ENCODE measurements around the gene MAST1.

- TF ChIP-seq CTCF (IDR thresholded peaks at IDR 0.05; ENCODE audit: poor library complexity): no peak
- no peak for TF ChIP-seq EZH2phosphoT487 (IDR thresholded peaks at IDR 0.05; ENCODE audit: low read depth, severe bottlenecking, unreplicated experiment)
- no peak for TF ChIP-seq EZH2 (IDR thresholded peaks at IDR 0.05; ENCODE audit: borderline replicate concordance)
Observed at GRCh38 chr19:12868540-12869112, 30.3 kb downstream of the MAST1 start.

Measured in hepatocyte (in vitro differentiated cells).